ENCODE data around the gene RSBN1L.

The RSBN1L gene

DNA sequence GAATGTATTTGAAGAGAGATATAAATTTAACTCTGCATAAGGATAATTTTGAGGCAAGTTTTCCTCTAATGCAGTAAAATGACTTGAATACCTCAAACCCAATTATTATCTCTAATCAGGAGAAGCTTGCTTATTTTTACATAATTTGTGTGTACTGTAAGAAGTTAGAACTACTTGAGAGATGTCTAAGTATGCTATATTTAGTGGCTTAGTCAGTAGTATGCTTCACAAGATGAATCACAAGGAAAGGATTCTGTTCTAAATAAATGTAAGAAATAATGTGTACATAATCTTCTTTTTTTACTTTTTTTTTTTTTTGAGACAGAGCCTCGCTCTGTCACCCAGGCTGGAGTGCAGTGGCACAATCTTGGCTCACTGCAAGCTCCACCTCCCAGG lies 116.0 kb downstream of the RSBN1L start:
- TF ChIP-seq, protein P1, sequence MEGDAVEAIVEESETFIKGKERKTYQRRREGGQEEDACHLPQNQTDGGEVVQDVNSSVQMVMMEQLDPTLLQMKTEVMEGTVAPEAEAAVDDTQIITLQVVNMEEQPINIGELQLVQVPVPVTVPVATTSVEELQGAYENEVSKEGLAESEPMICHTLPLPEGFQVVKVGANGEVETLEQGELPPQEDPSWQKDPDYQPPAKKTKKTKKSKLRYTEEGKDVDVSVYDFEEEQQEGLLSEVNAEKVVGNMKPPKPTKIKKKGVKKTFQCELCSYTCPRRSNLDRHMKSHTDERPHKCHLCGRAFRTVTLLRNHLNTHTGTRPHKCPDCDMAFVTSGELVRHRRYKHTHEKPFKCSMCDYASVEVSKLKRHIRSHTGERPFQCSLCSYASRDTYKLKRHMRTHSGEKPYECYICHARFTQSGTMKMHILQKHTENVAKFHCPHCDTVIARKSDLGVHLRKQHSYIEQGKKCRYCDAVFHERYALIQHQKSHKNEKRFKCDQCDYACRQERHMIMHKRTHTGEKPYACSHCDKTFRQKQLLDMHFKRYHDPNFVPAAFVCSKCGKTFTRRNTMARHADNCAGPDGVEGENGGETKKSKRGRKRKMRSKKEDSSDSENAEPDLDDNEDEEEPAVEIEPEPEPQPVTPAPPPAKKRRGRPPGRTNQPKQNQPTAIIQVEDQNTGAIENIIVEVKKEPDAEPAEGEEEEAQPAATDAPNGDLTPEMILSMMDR (conservative IDR thresholded peaks at IDR 0.05; ENCODE audit: low read depth), result no peak
- H3K27ac ChIP-seq, result no peak overlapping the region
- CTCF ChIA-PET, result interaction anchor here (0.7 kb wide), 1 partner anchor 20 kb away, joined by 3 read pairs; no protein-coding TSS in a partner anchor
- DNase-seq (ENCODE audit: low spot score), result peak; percentile 12
- POLR2A ChIA-PET (ENCODE audit: low non-redundant PET), result no interaction called here

DNA sequence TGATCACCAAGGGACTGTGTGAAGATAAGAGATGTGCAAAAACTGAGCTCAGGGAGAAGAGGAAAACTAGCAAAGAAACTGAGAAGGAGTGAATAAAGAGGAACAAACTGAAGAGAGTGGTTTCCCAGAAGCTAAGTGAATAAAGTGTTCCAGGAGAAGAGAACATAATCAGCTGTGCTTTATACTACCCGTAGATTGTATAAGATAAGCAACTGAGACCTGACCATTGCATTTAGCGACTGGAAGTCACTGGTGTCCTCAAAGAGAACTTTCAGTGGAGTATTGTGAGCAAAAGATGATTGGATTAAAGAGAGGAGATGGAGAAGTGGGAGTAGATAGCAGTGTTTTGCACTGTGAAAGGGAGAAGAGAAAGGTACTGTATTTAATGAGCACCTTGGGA lies 116.9 kb downstream of the RSBN1L start:
- no peak overlapping the region for H3K27ac ChIP-seq
- CTCF ChIA-PET, result no interaction called here
- TF ChIP-seq, protein P1 (conservative IDR thresholded peaks at IDR 0.05; ENCODE audit: low read depth), result no peak

DNA sequence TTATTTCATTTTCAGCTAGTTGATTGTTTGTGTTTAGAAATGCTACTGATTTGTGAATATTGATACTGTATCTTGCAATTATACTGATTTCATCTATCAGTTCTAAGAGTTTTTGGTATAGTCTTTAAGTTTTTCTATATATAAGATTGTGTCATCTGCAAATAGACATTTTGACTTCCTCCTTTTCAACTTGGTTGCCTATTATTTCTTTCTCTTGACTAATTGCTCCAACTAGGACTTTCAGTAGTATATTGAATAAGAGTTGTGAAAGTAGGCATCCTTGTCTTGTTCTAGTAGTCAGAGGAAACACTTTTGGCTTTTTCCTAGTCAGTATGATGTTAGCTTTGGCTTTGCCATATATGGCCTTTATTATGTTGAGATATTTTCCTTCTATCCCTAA lies 122.8 kb downstream of the RSBN1L start:
- POLR2A ChIA-PET (ENCODE audit: low non-redundant PET), result no interaction called here
- CTCF ChIA-PET, result no interaction called here
- TF ChIP-seq, protein P1 (conservative IDR thresholded peaks at IDR 0.05; ENCODE audit: low read depth), result no peak
- no peak for DNase-seq (ENCODE audit: low spot score)
- no peak overlapping the region for H3K27ac ChIP-seq

More for the DNA sequence above, 116.9 kb downstream of the RSBN1L start:
- POLR2A ChIA-PET (ENCODE audit: low non-redundant PET), result no interaction called here
- DNase-seq (ENCODE audit: low spot score), result no peak

DNA sequence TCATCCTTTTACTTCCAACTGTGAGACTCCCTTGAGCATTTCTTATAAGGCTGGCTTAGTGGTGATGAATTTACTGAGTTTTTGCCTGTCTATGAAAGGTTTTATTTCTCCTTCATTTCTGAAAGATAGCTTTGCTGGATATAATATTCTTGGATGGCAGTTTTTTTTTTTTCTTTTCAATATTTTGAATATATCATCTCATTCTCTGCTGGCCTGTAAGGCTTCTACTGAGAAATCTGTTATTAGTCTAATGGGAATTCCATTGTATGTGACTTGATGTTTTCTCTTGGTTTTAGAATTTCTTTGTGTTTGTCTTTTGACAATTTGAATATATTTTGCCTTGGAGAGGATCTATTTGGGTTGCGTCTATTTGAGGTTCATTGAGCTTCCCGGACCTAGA lies 124.7 kb downstream of the RSBN1L start:
- CTCF ChIA-PET, result no interaction called here
- TF ChIP-seq, protein P1 (conservative IDR thresholded peaks at IDR 0.05; ENCODE audit: low read depth), result no peak
- POLR2A ChIA-PET (ENCODE audit: low non-redundant PET), result no interaction called here
- no peak for DNase-seq (ENCODE audit: low spot score)
- no peak overlapping the region for H3K27ac ChIP-seq

DNA sequence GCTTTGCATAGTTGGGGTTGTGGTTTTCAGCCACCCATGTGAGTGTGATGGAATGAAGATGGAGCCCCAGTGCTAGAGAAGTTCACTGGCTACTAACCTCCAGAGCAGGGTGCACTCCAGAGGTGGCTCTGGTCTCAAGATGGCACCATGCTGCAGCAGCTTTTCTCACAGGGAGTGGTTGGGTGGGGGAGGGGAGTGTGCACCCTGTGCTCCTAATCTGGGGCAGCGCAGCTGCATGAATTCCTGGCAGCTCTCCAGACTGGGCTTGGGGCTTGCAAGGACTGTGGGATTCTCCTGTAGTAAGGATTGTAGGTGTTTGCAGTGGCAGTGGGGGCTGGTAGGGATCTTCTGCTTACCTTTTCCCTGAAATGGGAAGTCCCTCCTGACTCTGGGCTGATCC lies 126.0 kb downstream of the RSBN1L start:
- CTCF ChIA-PET, result interaction anchor here (0.6 kb wide), 1 partner anchor 299 kb away, joined by 8 read pairs; no protein-coding TSS in a partner anchor
- H3K27ac ChIP-seq, result no peak overlapping the region
- TF ChIP-seq, protein P1 (conservative IDR thresholded peaks at IDR 0.05; ENCODE audit: low read depth), result no peak
- no peak for DNase-seq (ENCODE audit: low spot score)
- POLR2A ChIA-PET (ENCODE audit: low non-redundant PET), result no interaction called here

DNA sequence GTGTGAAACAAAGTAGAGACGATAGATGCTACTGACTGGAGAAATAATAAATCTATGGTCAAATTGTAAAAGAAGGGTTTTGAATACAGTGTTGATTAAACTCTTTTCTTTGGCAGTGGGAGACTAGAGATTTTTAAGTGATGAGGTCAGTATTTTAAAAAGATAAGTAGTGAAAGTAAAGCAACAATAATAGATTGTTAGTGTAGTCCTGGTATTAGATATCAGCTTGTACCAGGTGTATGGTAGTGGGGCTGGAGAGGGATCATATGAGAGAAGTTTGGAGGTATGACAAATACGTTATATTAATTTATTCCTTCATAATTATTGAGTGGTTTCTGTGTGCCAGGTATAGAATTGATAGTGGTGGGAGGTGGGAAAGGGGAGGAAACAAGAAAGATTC lies 127.5 kb downstream of the RSBN1L start:
- no peak overlapping the region for H3K27ac ChIP-seq
- TF ChIP-seq, protein P1 (conservative IDR thresholded peaks at IDR 0.05; ENCODE audit: low read depth), result no peak
- DNase-seq (ENCODE audit: low spot score), result no peak
- ChIA-PET POLR2A (ENCODE audit: low non-redundant PET) (no interaction called here), CTCF (interaction anchor here (0.7 kb wide), 2 partner anchors 10 to 1328 kb away, joined by 3 read pairs; no protein-coding TSS in a partner anchor)
